Esophagus squamous epithelium (tissue), 4 donors: Measurements from ENCODE around the gene SMAD3.

ENCODE experiments used
- CTCF ChIP-seq, 6 experiments: fragments of 450-650 bp in 4 of 6; fragments of 200-600 bp in 2 of 6; sonication (generic) in 2 of 6; IDR thresholded peaks; one replicate each; pipeline ENCODE4 v1.5.1; 2016 to 2019; ENCODE audit warnings: antibody characterized with exemption in 6 of 6, mild to moderate bottlenecking in 4 of 6, moderate library complexity in 4 of 6
- POLR2A ChIP-seq, 4 donors: fragments of 450-650 bp; IDR thresholded peaks; one replicate each; pipeline ENCODE4 v1.6.1; 2017; ENCODE audit warnings: antibody characterized with exemption in 4 of 4, mild to moderate bottlenecking in 4 of 4, moderate library complexity in 3 of 4

GRCh38 chr15:67130673-67131601 lies 65.5 kb downstream of the SMAD3 start:
- TF ChIP-seq CTCF (IDR thresholded peaks at IDR 0.05), result no peak
- TF ChIP-seq POLR2A (IDR thresholded peaks at IDR 0.05), result no peak
